HTERT RPE-1 (cell line): ENCODE results near the gene UBTD1.

ENCODE experiments used
- in situ Hi-C: fragments of 300-500 bp; cut with MboI; formaldehyde crosslinking; loops from 4 replicates; pipeline ENCODE4 v1.14.3; 2020; ENCODE audit warnings: low sequenced_read_pairs

UBTD1 gene

GRCh38 chr10:97607095-97607636 is 108.4 kb downstream of the UBTD1 start:
- in situ Hi-C loops = no loop called here

- in situ Hi-C loops = no loop called here
Observed at GRCh38 chr10:97608991-97609561, 110.4 kb downstream of the UBTD1 start.

- in situ Hi-C loops = no loop called here
Observed at GRCh38 chr10:97611473-97611872, 112.7 kb downstream of the UBTD1 start.

- in situ Hi-C loops = no loop called here
Observed at GRCh38 chr10:97612386-97612785, 113.7 kb downstream of the UBTD1 start.

GRCh38 chr10:97618285-97618684 is 119.6 kb downstream of the UBTD1 start:
- in situ Hi-C loops = no loop called here

- in situ Hi-C loops = no loop called here
Observed at GRCh38 chr10:97618733-97619132, 120.0 kb downstream of the UBTD1 start.
